Measurements from ENCODE around the gene SUPT16H. TPM values are rescaled to one million over a fixed set of nuclear protein-coding genes. Genes with fewer than 3 reads are reported as not detected.

Gene SUPT16H
- total and polyA plus RNA-seq, 10 of the 15 experiments (the other 5 are each of a cell fraction or from before 2014, with no cell fraction given): 90.7 to 201 (median 121) TPM

GRCh38 chr14:21309238-21309636 is 74.6 kb downstream of the SUPT16H start (continued):
- TF ChIP-seq NBN (IDR thresholded peaks at IDR 0.05): no peak
- TF ChIP-seq TCF12 (IDR thresholded peaks at IDR 0.05; ENCODE audit: low read depth, low read length): no peak
- TF ChIP-seq RELA (IDR thresholded peaks at IDR 0.05; ENCODE audit: borderline replicate concordance, partially characterized antibody): no peak

DNA sequence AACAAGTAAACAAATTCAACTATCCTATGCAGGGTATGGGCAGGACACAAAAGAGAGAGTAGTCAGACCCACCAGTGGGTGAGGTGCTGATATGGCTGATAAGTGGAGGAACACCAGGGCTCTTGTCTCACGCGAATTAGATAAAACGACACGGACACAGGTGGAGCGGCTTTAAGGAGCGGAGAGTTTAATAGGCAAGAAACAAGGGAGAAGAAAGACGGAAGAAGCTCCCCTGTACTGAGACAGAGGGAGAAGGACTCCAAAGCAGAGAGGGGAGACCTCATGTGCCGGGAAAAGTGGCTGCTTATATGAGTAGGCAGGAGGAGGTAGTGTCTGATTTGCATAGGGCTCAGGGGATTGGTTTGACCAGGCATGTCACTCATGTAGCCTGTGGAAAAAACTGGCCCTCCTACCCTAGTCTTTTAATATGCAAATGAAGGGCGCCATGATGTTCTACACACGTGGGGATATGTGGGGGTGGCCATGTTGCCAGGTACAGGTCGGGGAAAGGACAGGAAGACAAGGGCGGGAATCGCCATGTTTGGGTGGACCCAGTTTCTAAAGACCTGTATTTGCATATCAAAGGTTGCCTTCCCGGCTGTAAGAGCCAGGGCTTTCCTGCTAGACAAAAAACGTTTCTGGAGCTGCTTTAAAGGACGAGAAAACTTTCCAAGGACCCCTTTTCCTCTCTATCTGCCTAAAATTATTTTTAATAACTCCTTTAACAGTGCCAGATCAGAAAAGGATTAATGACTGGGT is 75.2 kb downstream of the SUPT16H start:
- H3K27ac ChIP-seq (ENCODE audit: control insufficient read depth, insufficient read depth): peak overlapping the region; percentile 79
- CTCF ChIA-PET: interaction anchor here (0.7 to 1.3 kb wide), 5 partner anchors 9 to 148 kb away, joined by 3 read pairs; partner anchors contain the start of gene CHD8
- peak overlapping the region; percentile 89 for H2AFZ ChIP-seq (ENCODE audit: control insufficient read depth, low read depth, low read length)
- peak overlapping the region; percentile 59 for H3K9ac ChIP-seq (ENCODE audit: control insufficient read depth, insufficient read depth, low read length)
- 0% methylated on average over 16 of the region's 16 CpGs for WGBS (ENCODE audit: insufficient coverage, insufficient replicate concordance, low lambda C conversion rate, missing lambda C conversion rate)
- H3K36me3 ChIP-seq (ENCODE audit: control insufficient read depth in 2 of 2, insufficient read depth in 2 of 2, low read length in 1 of 2): no peaks in the 10 kb centered on the region
- peak; percentile 89 for FAIRE-seq
- RAD21 ChIA-PET (ENCODE audit: unreplicated experiment): interaction anchor here (0.5 to 2.8 kb wide), 13 partner anchors 8 to 217 kb away, joined by 3 to 18 read pairs (median 4); partner anchors contain the start of gene SALL2
- peaks cover 15% of the 10 kb centered on the region for H3K4me1 ChIP-seq (ENCODE audit: control insufficient read depth, insufficient read depth, low read length)
- SMC1A ChIA-PET (ENCODE audit: uncharacterized antibody, unreplicated experiment): interaction anchor here (0.6 to 1.9 kb wide), 13 partner anchors 9 to 135 kb away, joined by 3 to 7 read pairs (median 4); partner anchors contain the start of gene SUPT16H
- no peaks in the 10 kb centered on the region for H4K20me1 ChIP-seq (ENCODE audit: control insufficient read depth, insufficient read depth)
- H3K4me3 ChIP-seq: peak overlapping the region; percentile 70
- BruUV-seq (replicated peaks): no TSS peak
- POLR2A ChIA-PET: interaction anchor here (0.6 to 1.4 kb wide), 10 partner anchors 12 to 77 kb away, joined by 3 to 7 read pairs (median 3); no protein-coding TSS in a partner anchor
- H3K9me3 ChIP-seq (replicated peaks; ENCODE audit: control insufficient read depth, insufficient read depth, low read length): no peaks in the 10 kb centered on the region
- in situ Hi-C loops (cut with MboI) (no loop called here), intact Hi-C loops (cut with micrococcal nuclease; ENCODE audit: unreplicated experiment) (loop anchor here (1.0 kb wide), 1 partner anchor 42 kb away; no protein-coding TSS in a partner anchor)
- H3K27me3 ChIP-seq (replicated peaks in 1 of 2; ENCODE audit: control insufficient read depth in 2 of 2, insufficient read depth in 2 of 2, low read length in 1 of 2): no peaks in the 10 kb centered on the region
- peak; percentile 88 for DNase-seq (ENCODE audit: low read depth, low spot score)
- H3K79me2 ChIP-seq (ENCODE audit: control insufficient read depth, insufficient read depth, low read length): no peaks in the 10 kb centered on the region
- ATAC-seq: peak; percentile 94
- peak overlapping the region; percentile 95 for H3K4me2 ChIP-seq (ENCODE audit: control insufficient read depth, insufficient read depth)
- TF ChIP-seq, protein P1, sequence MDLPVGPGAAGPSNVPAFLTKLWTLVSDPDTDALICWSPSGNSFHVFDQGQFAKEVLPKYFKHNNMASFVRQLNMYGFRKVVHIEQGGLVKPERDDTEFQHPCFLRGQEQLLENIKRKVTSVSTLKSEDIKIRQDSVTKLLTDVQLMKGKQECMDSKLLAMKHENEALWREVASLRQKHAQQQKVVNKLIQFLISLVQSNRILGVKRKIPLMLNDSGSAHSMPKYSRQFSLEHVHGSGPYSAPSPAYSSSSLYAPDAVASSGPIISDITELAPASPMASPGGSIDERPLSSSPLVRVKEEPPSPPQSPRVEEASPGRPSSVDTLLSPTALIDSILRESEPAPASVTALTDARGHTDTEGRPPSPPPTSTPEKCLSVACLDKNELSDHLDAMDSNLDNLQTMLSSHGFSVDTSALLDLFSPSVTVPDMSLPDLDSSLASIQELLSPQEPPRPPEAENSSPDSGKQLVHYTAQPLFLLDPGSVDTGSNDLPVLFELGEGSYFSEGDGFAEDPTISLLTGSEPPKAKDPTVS (IDR thresholded peaks at IDR 0.05; ENCODE audit: low read depth, low read length): no peak
- TF ChIP-seq NFYB (IDR thresholded peaks at IDR 0.05; ENCODE audit: insufficient read depth, low read depth, low read length) (peak; percentile 72; the same call in 1 of the 2 replicates), ASH2L (IDR thresholded peaks at IDR 0.05; ENCODE audit: borderline replicate concordance, low read depth) (no peak), HDGF (IDR thresholded peaks at IDR 0.05) (peak; percentile 80; the same call in 1 of the 2 replicates), RAD51 (IDR thresholded peaks at IDR 0.05) (peak; percentile 86), SMAD5 (IDR thresholded peaks at IDR 0.05; ENCODE audit: low read depth) (peak; percentile 94), SP1 (IDR thresholded peaks at IDR 0.05; ENCODE audit: low read depth, low read length) (peak; percentile 46), EED (IDR thresholded peaks at IDR 0.05; ENCODE audit: low read depth) (peak; percentile 30; the same call in 1 of the 2 replicates), EGR1 (IDR thresholded peaks at IDR 0.05; ENCODE audit: borderline replicate concordance in 1 of 2, low read depth in 2 of 2, low read length in 2 of 2) (no peak), NBN (IDR thresholded peaks at IDR 0.05) (peak; percentile 71; the same call in 1 of the 2 replicates), POLR2AphosphoS5 (IDR thresholded peaks at IDR 0.05; ENCODE audit: low read length) (peak; percentile 97), MAX (IDR thresholded peaks at IDR 0.05; ENCODE audit: low read depth, low read length) (peak; percentile 97), YY1 (IDR thresholded peaks at IDR 0.05; ENCODE audit: low read depth, low read length) (peak; percentile 97), POU2F2 (IDR thresholded peaks at IDR 0.05; ENCODE audit: borderline replicate concordance, low read depth, low read length) (peak; percentile 99), POLR2A (IDR thresholded peaks at IDR 0.05; ENCODE audit: low read depth, low read length) (peak; percentile 82), HCFC1 (IDR thresholded peaks at IDR 0.05; ENCODE audit: low read length) (0 out of 2 replicates have a peak, but pooled peaks have one; percentile 31), ZNF384 (IDR thresholded peaks at IDR 0.05; ENCODE audit: borderline replicate concordance, low read depth, low read length) (peak; percentile 75), RUNX3 (IDR thresholded peaks at IDR 0.05; ENCODE audit: low read length) (no peak; the same call in 1 of the 2 replicates)
- TF ChIP-seq, protein P2, sequence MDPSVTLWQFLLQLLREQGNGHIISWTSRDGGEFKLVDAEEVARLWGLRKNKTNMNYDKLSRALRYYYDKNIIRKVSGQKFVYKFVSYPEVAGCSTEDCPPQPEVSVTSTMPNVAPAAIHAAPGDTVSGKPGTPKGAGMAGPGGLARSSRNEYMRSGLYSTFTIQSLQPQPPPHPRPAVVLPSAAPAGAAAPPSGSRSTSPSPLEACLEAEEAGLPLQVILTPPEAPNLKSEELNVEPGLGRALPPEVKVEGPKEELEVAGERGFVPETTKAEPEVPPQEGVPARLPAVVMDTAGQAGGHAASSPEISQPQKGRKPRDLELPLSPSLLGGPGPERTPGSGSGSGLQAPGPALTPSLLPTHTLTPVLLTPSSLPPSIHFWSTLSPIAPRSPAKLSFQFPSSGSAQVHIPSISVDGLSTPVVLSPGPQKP (IDR thresholded peaks at IDR 0.05; ENCODE audit: low read depth, low read length): peak; percentile 86
